ENCODE data around the gene GREB1. TPM values are rescaled to one million over a fixed set of nuclear protein-coding genes. Genes with fewer than 3 reads are reported as not detected.

GREB1 gene
- total and polyA plus RNA-seq, 7 experiments from 2014 or later = 0.14 to 0.82 (median 0.25) TPM; not detected in 3

DNA sequence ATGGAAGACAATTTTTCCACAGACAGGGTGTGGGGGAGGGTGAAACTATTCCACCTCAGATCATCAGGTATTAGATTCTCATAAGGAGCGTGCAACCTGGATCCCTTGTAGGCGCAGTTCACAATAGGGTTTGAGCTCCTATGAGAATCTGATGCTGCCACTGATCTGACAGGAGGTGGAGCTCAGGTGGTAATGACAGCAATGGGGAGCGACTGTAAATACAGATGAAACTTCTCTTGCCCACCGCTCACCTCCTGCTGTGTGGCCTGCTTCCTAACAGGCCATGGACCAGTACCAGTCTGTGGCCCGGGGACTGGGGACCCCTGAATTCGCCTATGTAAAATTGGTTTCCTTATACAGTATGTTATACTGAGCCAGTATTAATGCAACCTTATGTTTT is 40.6 kb upstream of the GREB1 start:
- POLR2A ChIA-PET = no interaction called here
- H3K4me3 Mint-ChIP-seq = no peak overlapping the region
- no peaks in the 10 kb centered on the region for H3K36me3 Mint-ChIP-seq
- no peaks in the 10 kb centered on the region for H3K36me3 ChIP-seq (ENCODE audit: control insufficient read depth in 2 of 3, insufficient read depth in 3 of 3, low read length in 3 of 3)
- peaks cover 0 to 11% (median 0%) of the 10 kb centered on the region in 11 donors for H3K9me3 Mint-ChIP-seq
- H3K27ac Mint-ChIP-seq = no peak overlapping the region
- H3K9me3 ChIP-seq (ENCODE audit: control insufficient read depth in 2 of 3, low read length in 3 of 3) = no peaks in the 10 kb centered on the region
- no peak for ATAC-seq
- H3K4me1 ChIP-seq (ENCODE audit: control insufficient read depth in 2 of 2, insufficient read depth in 2 of 2, low read length in 2 of 2) = no peaks in the 10 kb centered on the region
- H3K27me3 Mint-ChIP-seq = peaks cover 5 to 24% (median 16%) of the 10 kb centered on the region in 5 donors
- H3K27me3 ChIP-seq (ENCODE audit: control insufficient read depth in 2 of 2, insufficient read depth in 2 of 2, low read length in 2 of 2) = no peaks in the 10 kb centered on the region
- DNase-seq = no peak
- intact Hi-C loops (cut with micrococcal nuclease) = no loop called here
- CTCF ChIA-PET = no interaction called here
- no peak overlapping the region for H3K4me3 ChIP-seq (ENCODE audit: low read length)
- no peaks in the 10 kb centered on the region for H3K4me1 Mint-ChIP-seq
- no peak overlapping the region for H3K27ac ChIP-seq (ENCODE audit: low read depth, low read length)

DNA sequence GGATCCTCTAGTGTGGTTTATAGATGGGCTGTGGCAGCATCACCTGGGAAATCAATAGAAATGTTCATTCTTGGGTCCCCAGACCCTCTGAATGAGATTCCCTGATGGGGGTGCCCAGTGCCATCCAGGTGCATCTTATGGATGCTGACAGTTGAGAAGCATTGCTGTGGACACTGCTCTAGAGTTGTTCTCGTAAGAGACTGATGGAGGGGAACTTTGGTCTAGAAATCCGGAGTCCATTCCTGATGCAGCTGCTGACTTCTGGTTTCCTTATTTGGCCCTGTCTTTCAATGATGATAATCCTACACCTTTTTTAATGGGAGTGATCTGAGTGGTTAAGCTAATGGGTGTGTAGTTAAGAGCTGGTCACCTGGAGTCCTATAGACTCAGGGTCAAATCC is 39.5 kb upstream of the GREB1 start:
- Mint-ChIP-seq H3K4me3 (no peak overlapping the region), H3K27ac (no peak overlapping the region), H3K36me3 (no peaks in the 10 kb centered on the region), H3K4me1 (no peaks in the 10 kb centered on the region), H3K27me3 (peaks cover 5 to 24% (median 14%) of the 10 kb centered on the region in 5 donors), H3K9me3 (peaks cover 0 to 11% (median 0%) of the 10 kb centered on the region in 11 donors)
- ChIA-PET POLR2A (no interaction called here), CTCF (no interaction called here)
- H3K4me3 ChIP-seq (ENCODE audit: low read length) = no peak overlapping the region
- H3K9me3 ChIP-seq (ENCODE audit: control insufficient read depth in 2 of 3, low read length in 3 of 3) = no peaks in the 10 kb centered on the region
- no peak for DNase-seq
- intact Hi-C loops (cut with micrococcal nuclease) = no loop called here
- no peak for ATAC-seq
- H3K27ac ChIP-seq (ENCODE audit: low read depth, low read length) = no peak overlapping the region
- no peaks in the 10 kb centered on the region for H3K27me3 ChIP-seq (ENCODE audit: control insufficient read depth in 2 of 2, insufficient read depth in 2 of 2, low read length in 2 of 2)
- no peaks in the 10 kb centered on the region for H3K4me1 ChIP-seq (ENCODE audit: control insufficient read depth in 2 of 2, insufficient read depth in 2 of 2, low read length in 2 of 2)
- H3K36me3 ChIP-seq (ENCODE audit: control insufficient read depth in 2 of 3, insufficient read depth in 3 of 3, low read length in 3 of 3) = no peaks in the 10 kb centered on the region

DNA sequence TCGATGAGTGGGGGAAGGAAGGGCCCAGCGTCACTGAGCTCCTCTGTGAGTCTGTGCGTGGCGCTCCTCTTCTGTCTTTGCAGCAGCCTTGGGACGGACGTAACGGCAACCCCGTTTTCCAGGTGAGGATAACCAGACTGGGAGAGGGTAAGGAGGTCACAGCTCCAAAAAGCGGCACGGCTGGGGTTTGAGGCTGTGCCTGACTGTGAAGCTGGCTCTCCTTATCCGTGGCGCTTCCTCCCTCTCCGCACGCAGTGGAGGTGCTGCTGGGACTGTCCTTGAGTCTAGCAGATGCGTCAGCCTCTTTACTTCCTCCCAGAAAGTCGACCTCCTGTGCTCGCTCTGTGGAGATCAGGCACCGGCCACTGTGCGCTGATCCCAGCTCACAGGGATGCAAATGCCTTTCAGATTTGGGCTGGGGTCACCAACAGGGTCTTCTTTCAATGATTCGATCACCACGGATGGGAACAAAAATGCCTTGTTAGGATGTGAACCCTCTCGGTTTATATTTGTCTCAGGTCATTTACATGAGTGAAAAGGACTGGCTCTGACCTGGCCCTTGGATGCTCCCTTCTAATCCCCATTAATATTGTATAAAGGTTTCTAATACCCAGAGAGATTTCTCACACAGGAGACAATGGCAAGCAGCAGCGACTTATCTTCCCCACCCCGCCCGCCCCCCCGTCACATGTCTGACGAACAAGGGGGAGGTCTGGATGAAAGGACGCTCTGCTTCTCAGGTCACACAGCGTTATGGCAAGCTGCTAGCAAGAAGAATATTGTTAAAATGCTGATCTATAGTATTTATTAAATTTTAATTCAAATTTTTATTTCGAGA is 37.8 kb upstream of the GREB1 start:
- Histone ChIP-seq H3K4me3 (ENCODE audit: low read length) (no peak overlapping the region), H3K27me3 (ENCODE audit: control insufficient read depth in 2 of 2, insufficient read depth in 2 of 2, low read length in 2 of 2) (no peaks in the 10 kb centered on the region), H3K36me3 (ENCODE audit: control insufficient read depth in 2 of 3, insufficient read depth in 3 of 3, low read length in 3 of 3) (no peaks in the 10 kb centered on the region), H3K9me3 (ENCODE audit: control insufficient read depth in 2 of 3, low read length in 3 of 3) (no peaks in the 10 kb centered on the region), H3K4me1 (ENCODE audit: control insufficient read depth in 2 of 2, insufficient read depth in 2 of 2, low read length in 2 of 2) (no peaks in the 10 kb centered on the region), H3K27ac (ENCODE audit: low read depth, low read length) (no peak overlapping the region)
- ChIA-PET CTCF (no interaction called here), POLR2A (no interaction called here)
- DNase-seq = no peak
- peaks cover 0 to 6% (median 0%) of the 10 kb centered on the region in 7 donors for H3K4me1 Mint-ChIP-seq
- no peak overlapping the region for H3K27ac Mint-ChIP-seq
- H3K9me3 Mint-ChIP-seq = peaks cover 0 to under 1% (median 0%) of the 10 kb centered on the region in 11 donors
- H3K27me3 Mint-ChIP-seq = peaks cover 3 to 24% (median 17%) of the 10 kb centered on the region in 5 donors
- intact Hi-C loops (cut with micrococcal nuclease) = no loop called here
- no peaks in the 10 kb centered on the region for H3K36me3 Mint-ChIP-seq
- ATAC-seq = no peak
- no peak overlapping the region for H3K4me3 Mint-ChIP-seq

DNA sequence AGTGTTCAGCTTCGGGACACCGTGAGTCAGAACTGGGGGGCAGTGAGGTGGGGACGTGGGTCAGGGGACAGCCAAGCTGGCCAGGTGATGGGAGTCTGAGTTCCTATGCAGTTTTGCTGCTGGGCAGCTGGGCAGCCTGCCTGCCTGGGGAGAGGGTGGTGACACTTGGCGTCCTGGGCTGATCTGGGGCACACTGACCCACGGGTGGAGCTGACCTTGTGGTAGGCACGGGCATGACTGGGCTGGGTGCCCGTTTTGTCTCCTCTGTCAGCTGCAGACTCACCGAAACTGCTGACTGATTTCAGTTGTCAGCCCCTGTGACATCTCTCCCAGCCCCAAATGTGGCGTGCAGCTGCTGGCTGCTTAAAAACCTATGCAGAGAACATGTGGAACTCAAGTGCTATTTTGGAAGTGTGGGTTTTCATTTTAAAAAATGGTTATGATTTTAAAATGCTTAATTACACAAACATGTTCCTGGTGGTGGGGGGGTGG is 35.3 kb upstream of the GREB1 start:
- Histone ChIP-seq H3K4me1 (ENCODE audit: control insufficient read depth in 2 of 2, insufficient read depth in 2 of 2, low read length in 2 of 2) (no peaks in the 10 kb centered on the region), H3K27me3 (ENCODE audit: control insufficient read depth in 2 of 2, insufficient read depth in 2 of 2, low read length in 2 of 2) (no peaks in the 10 kb centered on the region), H3K36me3 (ENCODE audit: control insufficient read depth in 2 of 3, insufficient read depth in 3 of 3, low read length in 3 of 3) (no peaks in the 10 kb centered on the region), H3K27ac (ENCODE audit: low read depth, low read length) (no peak overlapping the region), H3K4me3 (ENCODE audit: low read length) (no peak overlapping the region), H3K9me3 (ENCODE audit: control insufficient read depth in 2 of 3, low read length in 3 of 3) (no peaks in the 10 kb centered on the region)
- Mint-ChIP-seq H3K27me3 (peaks cover 3 to 37% (median 22%) of the 10 kb centered on the region in 5 donors), H3K9me3 (peaks cover 0 to 5% (median 0%) of the 10 kb centered on the region in 11 donors), H3K4me1 (peaks cover 0 to 6% (median 0%) of the 10 kb centered on the region in 7 donors), H3K27ac (no peak overlapping the region), H3K36me3 (peaks cover 0 to 10% (median 0%) of the 10 kb centered on the region in 5 donors), H3K4me3 (no peak overlapping the region)
- CTCF ChIA-PET = no interaction called here
- POLR2A ChIA-PET = no interaction called here
- intact Hi-C loops (cut with micrococcal nuclease) = no loop called here
- ATAC-seq (no peak), DNase-seq (no peak)

DNA sequence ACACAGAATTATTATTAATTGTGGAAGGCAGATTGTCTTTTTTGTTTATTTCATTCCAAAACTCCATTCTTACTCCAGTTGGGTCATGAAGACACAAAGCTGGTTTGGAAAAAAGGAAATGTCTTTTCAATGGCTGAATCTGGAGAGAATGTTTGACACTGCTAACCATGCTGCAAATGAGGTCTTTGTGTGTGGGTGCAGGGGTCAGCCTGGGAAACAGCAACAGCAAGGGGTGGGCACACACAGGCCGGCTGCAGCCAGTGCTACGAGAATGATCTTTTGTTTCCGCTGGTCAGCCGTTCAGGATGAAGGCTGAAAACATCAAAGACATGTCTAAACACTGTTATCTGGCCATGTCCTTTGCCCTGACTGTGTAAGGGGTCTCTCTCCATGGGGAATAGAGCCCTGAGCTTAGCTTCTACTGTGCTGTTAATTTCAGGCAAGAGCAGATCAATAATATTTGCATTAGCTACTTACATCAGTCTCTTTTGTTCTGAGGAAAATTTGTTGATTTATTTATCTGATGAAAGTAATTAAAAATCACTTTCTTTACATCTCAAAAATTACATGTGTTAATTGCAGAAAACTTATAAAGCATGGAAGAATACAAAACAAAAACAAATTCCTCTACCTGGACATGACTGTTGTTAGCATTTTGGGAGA is 34.6 kb upstream of the GREB1 start:
- Mint-ChIP-seq H3K4me3 (no peak overlapping the region), H3K9me3 (peaks cover 0 to 9% (median 0%) of the 10 kb centered on the region in 11 donors), H3K36me3 (peaks cover 0 to 10% (median 4%) of the 10 kb centered on the region in 5 donors), H3K27me3 (peaks cover 3 to 35% (median 16%) of the 10 kb centered on the region in 5 donors), H3K27ac (no peak overlapping the region), H3K4me1 (peaks cover 0 to 6% (median 0%) of the 10 kb centered on the region in 7 donors)
- no peaks in the 10 kb centered on the region for H3K9me3 ChIP-seq (ENCODE audit: control insufficient read depth in 2 of 3, low read length in 3 of 3)
- ATAC-seq (no peak), DNase-seq (no peak)
- no peaks in the 10 kb centered on the region for H3K4me1 ChIP-seq (ENCODE audit: control insufficient read depth in 2 of 2, insufficient read depth in 2 of 2, low read length in 2 of 2)
- H3K27me3 ChIP-seq (ENCODE audit: control insufficient read depth in 2 of 2, insufficient read depth in 2 of 2, low read length in 2 of 2) = no peaks in the 10 kb centered on the region
- H3K27ac ChIP-seq (ENCODE audit: low read depth, low read length) = no peak overlapping the region
- no peaks in the 10 kb centered on the region for H3K36me3 ChIP-seq (ENCODE audit: control insufficient read depth in 2 of 3, insufficient read depth in 3 of 3, low read length in 3 of 3)
- ChIA-PET POLR2A (no interaction called here), CTCF (no interaction called here)
- intact Hi-C loops (cut with micrococcal nuclease) = no loop called here
- H3K4me3 ChIP-seq (ENCODE audit: low read length) = no peak overlapping the region

DNA sequence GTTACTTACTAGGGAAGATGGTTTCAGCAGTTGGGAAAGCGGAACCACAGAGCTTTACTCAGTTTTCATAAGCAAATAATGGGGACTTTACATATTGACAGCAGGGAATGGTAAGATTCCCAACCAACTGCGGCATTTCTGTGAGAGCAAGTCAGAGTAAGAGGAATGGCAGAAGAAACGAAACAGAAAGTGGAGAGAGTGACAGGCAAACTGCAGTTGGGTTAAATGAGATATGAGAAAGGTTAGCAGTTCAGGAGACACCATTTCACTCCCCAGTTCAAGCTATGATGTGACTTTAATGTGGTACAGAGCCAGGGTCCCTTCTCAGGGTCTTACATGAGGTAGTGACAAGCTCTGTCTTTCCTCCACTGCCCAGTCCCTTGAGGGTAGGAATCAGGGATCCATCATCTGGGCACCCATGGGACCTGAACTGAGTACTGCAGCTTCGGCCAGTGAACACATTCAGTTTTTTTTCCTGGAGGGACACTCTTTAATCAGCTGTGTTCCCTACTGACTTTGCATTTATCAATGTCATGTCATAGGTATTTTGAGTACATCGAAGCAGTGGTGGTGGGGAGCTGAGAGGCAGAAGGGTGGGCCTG is 33.0 kb upstream of the GREB1 start:
- Mint-ChIP-seq H3K4me1 (peaks cover 0 to 6% (median 0%) of the 10 kb centered on the region in 7 donors), H3K9me3 (peaks cover 0 to 10% (median 0%) of the 10 kb centered on the region in 11 donors), H3K27ac (no peak overlapping the region), H3K27me3 (peaks cover 3 to 40% (median 23%) of the 10 kb centered on the region in 5 donors), H3K4me3 (no peak overlapping the region), H3K36me3 (peaks cover 0 to 10% (median 4%) of the 10 kb centered on the region in 5 donors)
- Histone ChIP-seq H3K36me3 (ENCODE audit: control insufficient read depth in 2 of 3, insufficient read depth in 3 of 3, low read length in 3 of 3) (no peaks in the 10 kb centered on the region), H3K27me3 (ENCODE audit: control insufficient read depth in 2 of 2, insufficient read depth in 2 of 2, low read length in 2 of 2) (no peaks in the 10 kb centered on the region), H3K9me3 (ENCODE audit: control insufficient read depth in 2 of 3, low read length in 3 of 3) (no peaks in the 10 kb centered on the region), H3K4me3 (ENCODE audit: low read length) (no peak overlapping the region), H3K27ac (ENCODE audit: low read depth, low read length) (no peak overlapping the region), H3K4me1 (ENCODE audit: control insufficient read depth in 2 of 2, insufficient read depth in 2 of 2, low read length in 2 of 2) (no peaks in the 10 kb centered on the region)
- ChIA-PET CTCF (no interaction called here), POLR2A (no interaction called here)
- intact Hi-C loops (cut with micrococcal nuclease) = no loop called here
- DNase-seq (no peak), ATAC-seq (no peak)

All from naive thymus-derived CD4-positive, alpha-beta T cell (primary cell).